ENCODE measurements around the gene DCK.

GRCh38 chr4:71026086-71026485, 32.6 kb downstream of the DCK start:
- TF ChIP-seq CTCF (IDR thresholded peaks at IDR 0.05) (no peak), POLR2A (IDR thresholded peaks at IDR 0.05) (no peak)
